OCI-LY3 (cell line): ENCODE results near the gene PSMA3.

ENCODE experiments used
- EZH2phosphoT487 ChIP-seq: fragments of 200-600 bp; shearing (Covaris generic); IDR thresholded peaks from 2 replicates; pipeline ENCODE4 v1.6.1; 2018; ENCODE audit warnings: antibody characterized with exemption, mixed run types, low read depth
- TF ChIP-seq, protein P1 (sequence below): fragments of 200-600, 300-600 bp; sonication (generic); IDR thresholded peaks from 2 replicates; pipeline ENCODE4 v1.5.1; 2014; ENCODE audit warnings: antibody characterized with exemption, low read length, low read depth

- TF ChIP-seq, protein P1, sequence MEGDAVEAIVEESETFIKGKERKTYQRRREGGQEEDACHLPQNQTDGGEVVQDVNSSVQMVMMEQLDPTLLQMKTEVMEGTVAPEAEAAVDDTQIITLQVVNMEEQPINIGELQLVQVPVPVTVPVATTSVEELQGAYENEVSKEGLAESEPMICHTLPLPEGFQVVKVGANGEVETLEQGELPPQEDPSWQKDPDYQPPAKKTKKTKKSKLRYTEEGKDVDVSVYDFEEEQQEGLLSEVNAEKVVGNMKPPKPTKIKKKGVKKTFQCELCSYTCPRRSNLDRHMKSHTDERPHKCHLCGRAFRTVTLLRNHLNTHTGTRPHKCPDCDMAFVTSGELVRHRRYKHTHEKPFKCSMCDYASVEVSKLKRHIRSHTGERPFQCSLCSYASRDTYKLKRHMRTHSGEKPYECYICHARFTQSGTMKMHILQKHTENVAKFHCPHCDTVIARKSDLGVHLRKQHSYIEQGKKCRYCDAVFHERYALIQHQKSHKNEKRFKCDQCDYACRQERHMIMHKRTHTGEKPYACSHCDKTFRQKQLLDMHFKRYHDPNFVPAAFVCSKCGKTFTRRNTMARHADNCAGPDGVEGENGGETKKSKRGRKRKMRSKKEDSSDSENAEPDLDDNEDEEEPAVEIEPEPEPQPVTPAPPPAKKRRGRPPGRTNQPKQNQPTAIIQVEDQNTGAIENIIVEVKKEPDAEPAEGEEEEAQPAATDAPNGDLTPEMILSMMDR = no peak
- no peak for TF ChIP-seq EZH2phosphoT487
Observed at GRCh38 chr14:58227096-58227819, 17.4 kb upstream of the PSMA3 start.
